HCT116 (cell line): ENCODE data around the gene MTUS2. TPM values are rescaled to one million over a fixed set of nuclear protein-coding genes. Genes with fewer than 3 reads are reported as not detected.

Source experiments
- ATAC-seq: fragments of 200-7000 bp; cut with Tn5 transposase; 2 replicates; pipeline ENCODE4 v1.9.1; 2020; ENCODE audit warnings: mild to moderate bottlenecking, moderate library complexity
- BruUV-seq: library from RNA; stranded (reverse); fragments of 400-500 nt; replicated peaks from 2 replicates; lab custom pipeline; 2021; lab: Mats Ljungman, UMichigan
- CTCF ChIA-PET: fragments of 300-600 bp; sonication (Branson Sonifier 250); formaldehyde crosslinking; loops from one replicate; lab custom pipeline; 2021; ENCODE audit warnings: antibody characterized with exemption; lab: Charles Lee
- POLR2A ChIA-PET: fragments of 300-600, 350-600 bp; sonication (Branson Sonifier 250); formaldehyde crosslinking; loops from one replicate; lab custom pipeline; 2021; ENCODE audit warnings: antibody characterized with exemption; lab: Charles Lee
- RAD21 ChIA-PET, 2 experiments: fragments of 300-600 bp; sonication (Branson Sonifier 250); formaldehyde crosslinking; loops; one replicate each; lab custom pipeline; 2023; ENCODE audit warnings: low total read pairs in 2 of 2; ENCODE audit not compliant: uncharacterized antibody in 2 of 2, unreplicated experiment in 2 of 2, low non-redundant PET in 1 of 2; lab: Charles Lee
- DNase-seq: peaks from one replicate; pipeline ENCODE4 v3.0.0-alpha.2; 2010; ENCODE audit warnings: low read depth, low spot score
- H2AFZ ChIP-seq: fragments of 200-600 bp; shearing (Covaris generic), sonication (generic); 2 replicates; pipeline ENCODE4 v1.6.1; 2017; ENCODE audit warnings: low read depth, mixed run types, mixed read lengths, antibody characterized with exemption, low read length; ENCODE audit not compliant: poor library complexity, severe bottlenecking
- H3K27ac ChIP-seq: 2 replicates; pipeline ENCODE4 v1.5.1; 2012; ENCODE audit warnings: low read depth, low read length
- H3K27me3 ChIP-seq: fragments of 200-600 bp; sonication (generic); 2 replicates; pipeline ENCODE4 v1.6.1; 2016; ENCODE audit warnings: mixed run types, low read length, mixed read lengths; ENCODE audit not compliant: insufficient read depth
- H3K36me3 ChIP-seq, 2 experiments: fragments of 200-500 bp in 1 of 2; fragments of 200-600 bp in 1 of 2; sonication (Bioruptor generic) in 1 of 2; sonication (generic) in 1 of 2; 2 replicates each; pipeline versions ENCODE4 v1.5.1 to v1.6.1; 2014 to 2016; ENCODE audit warnings: low read length in 2 of 2, inconsistent platforms in 1 of 2, mixed read lengths in 1 of 2, mixed run types in 1 of 2; ENCODE audit not compliant: insufficient read depth in 2 of 2, control insufficient read depth in 1 of 2
- H3K4me1 ChIP-seq, 2 experiments: fragments of 200-600 bp in 1 of 2; sonication (generic) in 1 of 2; 2 replicates each; pipeline versions ENCODE4 v1.5.1 to v1.6.1; 2012 to 2017; ENCODE audit warnings: low read length in 2 of 2, inconsistent platforms in 1 of 2, mild to moderate bottlenecking in 1 of 2, mixed read lengths in 1 of 2, mixed run types in 1 of 2, moderate library complexity in 1 of 2; ENCODE audit not compliant: insufficient read depth in 2 of 2, control insufficient read depth in 1 of 2
- H3K4me2 ChIP-seq: fragments of 200-600 bp; sonication (generic); 2 replicates; pipeline ENCODE4 v1.6.1; 2017; ENCODE audit warnings: mixed run types, low read length, mixed read lengths
- H3K4me3 ChIP-seq, 2 experiments: fragments of 200-600 bp in 1 of 2; sonication (generic) in 1 of 2; replicated peaks in 1 of 2; 2 replicates each; pipeline ENCODE4 v1.5.1; 2011 to 2016; ENCODE audit warnings: low read length in 2 of 2, control low read depth in 1 of 2, low read depth in 1 of 2, mild to moderate bottlenecking in 1 of 2, mixed read lengths in 1 of 2, mixed run types in 1 of 2
- H3K79me2 ChIP-seq: fragments of 200-600 bp; sonication (generic); 2 replicates; pipeline ENCODE4 v1.6.1; 2017; ENCODE audit warnings: mild to moderate bottlenecking, mixed run types, low read length, moderate library complexity, mixed read lengths; ENCODE audit not compliant: insufficient read depth
- H3K9ac ChIP-seq: fragments of 200-600 bp; sonication (generic); 2 replicates; pipeline ENCODE4 v1.6.1; 2016; ENCODE audit warnings: low read length, mixed read lengths
- H3K9me2 ChIP-seq: fragments of 200-600 bp; sonication (generic), shearing (Covaris generic); 2 replicates; pipeline ENCODE4 v1.6.1; 2017; ENCODE audit warnings: mixed run types, mild to moderate bottlenecking, moderate library complexity; ENCODE audit not compliant: insufficient read depth
- H3K9me3 ChIP-seq, 2 experiments: fragments of 200-500 bp in 1 of 2; fragments of 200-600 bp in 1 of 2; sonication (Bioruptor generic) in 1 of 2; sonication (generic) in 1 of 2; 2 replicates each; pipeline ENCODE4 v1.6.1; 2014 to 2017; ENCODE audit warnings: low read length in 2 of 2, mixed read lengths in 2 of 2, inconsistent platforms in 1 of 2, low read depth in 1 of 2, mild to moderate bottlenecking in 1 of 2, mixed run types in 1 of 2, moderate library complexity in 1 of 2; ENCODE audit not compliant: control insufficient read depth in 1 of 2, insufficient read depth in 1 of 2
- H4K20me1 ChIP-seq: fragments of 200-600 bp; sonication (generic), shearing (Covaris generic); 2 replicates; pipeline ENCODE4 v1.6.1; 2017; ENCODE audit warnings: mixed run types, mild to moderate bottlenecking, moderate library complexity; ENCODE audit not compliant: insufficient read depth
- CBX3 ChIP-seq: IDR thresholded peaks from 2 replicates; pipeline ENCODE4 v1.6.1; 2012; ENCODE audit warnings: low read depth
- CEBPB ChIP-seq: IDR thresholded peaks from 2 replicates; pipeline ENCODE4 v1.6.1; 2012; ENCODE audit warnings: low read depth
- CTCF ChIP-seq, 3 experiments: fragments of 200-600 bp in 1 of 3; sonication (generic) in 1 of 3; IDR thresholded peaks in 2 of 3; conservative IDR thresholded peaks in 1 of 3; 2 replicates each; pipeline ENCODE4 v1.5.1; 2012 to 2017; ENCODE audit warnings: low read depth in 2 of 3, low read length in 2 of 3, antibody characterized with exemption in 1 of 3, borderline replicate concordance in 1 of 3, control low read depth in 1 of 3, mild to moderate bottlenecking in 1 of 3, mixed read lengths in 1 of 3, mixed run types in 1 of 3, moderate library complexity in 1 of 3; ENCODE audit not compliant: insufficient read depth in 1 of 3
- ELF1 ChIP-seq: IDR thresholded peaks from 2 replicates; pipeline ENCODE4 v1.6.1; 2012; ENCODE audit warnings: low read depth, borderline replicate concordance
- EZH2phosphoT487 ChIP-seq: fragments of 200-600 bp; IDR thresholded peaks from 2 replicates; pipeline ENCODE4 v1.6.1; 2018; ENCODE audit warnings: antibody characterized with exemption, borderline replicate concordance
- JUND ChIP-seq: IDR thresholded peaks from 2 replicates; pipeline ENCODE4 v1.6.1; 2012
- MAX ChIP-seq: IDR thresholded peaks from 2 replicates; pipeline ENCODE4 v1.6.1; 2012
- POLR2A ChIP-seq: IDR thresholded peaks from 2 replicates; pipeline ENCODE4 v1.7.0; 2011; ENCODE audit warnings: borderline replicate concordance; ENCODE audit not compliant: insufficient read depth, insufficient read length; ENCODE audit errors: extremely low read depth
- REST ChIP-seq: IDR thresholded peaks from 2 replicates; pipeline ENCODE4 v1.6.1; 2012; ENCODE audit warnings: low read depth
- SIN3A ChIP-seq: IDR thresholded peaks from 2 replicates; pipeline ENCODE4 v1.6.1; 2012; ENCODE audit warnings: low read depth
- SP1 ChIP-seq: IDR thresholded peaks from 2 replicates; pipeline ENCODE4 v1.6.1; 2012; ENCODE audit warnings: low read depth
- SRF ChIP-seq: IDR thresholded peaks from 2 replicates; pipeline ENCODE4 v1.6.1; 2012; ENCODE audit warnings: low read depth
- YY1 ChIP-seq: IDR thresholded peaks from 2 replicates; pipeline ENCODE4 v1.6.1; 2011; ENCODE audit warnings: low read length, low read depth, moderate library complexity, mild to moderate bottlenecking; ENCODE audit not compliant: insufficient replicate concordance; ENCODE audit errors: extremely low read depth
- ZBTB33 ChIP-seq: IDR thresholded peaks from 2 replicates; pipeline ENCODE4 v1.6.1; 2011; ENCODE audit warnings: mild to moderate bottlenecking, low read length, moderate library complexity; ENCODE audit not compliant: insufficient replicate concordance; ENCODE audit errors: extremely low read depth
- ZFX ChIP-seq: fragments of 450-650 bp; IDR thresholded peaks from 2 replicates; pipeline ENCODE4 v1.6.1; 2017
- intact Hi-C: fragments of 100-400 bp; cut with micrococcal nuclease; formaldehyde crosslinking; loops from 2 replicates; pipeline ENCODE4 v1.10.0; 2022
- total RNA-seq: library from RNA; stranded (reverse); gene quantifications from one replicate; pipeline ENCODE4 v1.2.1, GENCODE V29; 2021; ENCODE audit not compliant: unreplicated experiment

Gene MTUS2
- total RNA-seq, 1 experiment from 2014 or later = 0.02 TPM

GRCh38 chr13:29227576-29227975, 407.4 kb downstream of the MTUS2 start:
- TF ChIP-seq SP1 = no peak
- TF ChIP-seq EZH2phosphoT487 = no peak
- TF ChIP-seq CBX3 = no peak
- no peak for TF ChIP-seq CEBPB
- no peak for TF ChIP-seq JUND
- no peak for TF ChIP-seq CTCF (IDR thresholded peaks at IDR 0.05 in 2 of 3, conservative IDR thresholded peaks at IDR 0.05 in 1 of 3; ENCODE audit: borderline replicate concordance in 1 of 3, insufficient read depth in 1 of 3, low read depth in 2 of 3, low read length in 2 of 3)
- no peak for TF ChIP-seq SIN3A
- no peak for TF ChIP-seq SRF
- no peak for TF ChIP-seq POLR2A
- no peak for TF ChIP-seq ELF1
- TF ChIP-seq REST = no peak
- TF ChIP-seq ZBTB33 = no peak
- no peak for TF ChIP-seq ZFX
- TF ChIP-seq MAX = no peak
- TF ChIP-seq YY1 = no peak
- TF ChIP-seq, all 23 proteins: peak for 0
- H3K79me2 ChIP-seq = no peaks in the 10 kb centered on the region
- H3K4me3 ChIP-seq = no peak overlapping the region
- H3K9ac ChIP-seq = no peak overlapping the region
- RAD21 ChIA-PET = no interaction called here
- no TSS peak for BruUV-seq
- intact Hi-C loops = no loop called here
- POLR2A ChIA-PET = no interaction called here
- no peaks in the 10 kb centered on the region for H3K9me2 ChIP-seq
- no peak overlapping the region for H2AFZ ChIP-seq
- 0 out of 4 replicates have a peak, but pooled peaks cover 0 to 3% of the 10 kb centered on the region in 2 experiments for H3K9me3 ChIP-seq
- no peaks in the 10 kb centered on the region for H3K36me3 ChIP-seq
- no peak for DNase-seq
- no peak overlapping the region for H3K4me2 ChIP-seq
- H3K27me3 ChIP-seq = 0 out of 2 replicates have a peak, but pooled peaks cover 7% of the 10 kb centered on the region
- H3K4me1 ChIP-seq = no peaks in the 10 kb centered on the region
- ATAC-seq = no peak
- H3K27ac ChIP-seq = no peak overlapping the region
- no peaks in the 10 kb centered on the region for H4K20me1 ChIP-seq
- CTCF ChIA-PET = no interaction called here
